Renal cortex interstitium (tissue), 15 donors: ENCODE data around the gene ATL1. TPM values are rescaled to one million over a fixed set of nuclear protein-coding genes. Genes with fewer than 3 reads are reported as not detected.

Experiments
- DNase-seq, 11 donors: peaks; one replicate each; pipeline ENCODE4 v3.0.0-alpha.2; 2013; ENCODE audit warnings: low read depth in 9 of 11, low spot score in 4 of 11; ENCODE audit errors: extremely low read depth in 1 of 11
- long read RNA-seq, 16 experiments: transcript quantifications; one replicate each; lab custom pipeline, GENCODE V29; 2026
- polyA plus RNA-seq, 3 donors: library from polyadenylated mRNA; unstranded; fragments of 120-200 nt; gene quantifications; one replicate each; pipeline ENCODE4 v1.2.1, GENCODE V29; 2013; ENCODE audit not compliant: insufficient read length in 3 of 3

ATL1 gene
- polyA plus RNA-seq, result 10 to 100 TPM in 1 of 3 donors, 1 to 10 TPM in 2; 7.9 to 11.0 (median 8.5) TPM
- long read RNA-seq, donor 1, result 0 reads
- long read RNA-seq, donor 2, result 0 reads
- long read RNA-seq, donor 3, partial matches to known transcripts, result 0 of 1 reads
- long read RNA-seq, donor 3, other reads (novel, unspliced or antisense), result 0 of 1 reads
- long read RNA-seq, donor 4, result 0 reads
- long read RNA-seq, donor 5, result 0 reads
- long read RNA-seq, donor 6, result 0 reads
- long read RNA-seq, donor 7, partial matches to known transcripts, result 0 of 1 reads
- long read RNA-seq, donor 7, other reads (novel, unspliced or antisense), result 0 of 1 reads
- long read RNA-seq, donor 8, result 0 reads
- long read RNA-seq, donor 9, result 0 reads
- long read RNA-seq, donor 10, partial matches to known transcripts, result 9 of 9 reads
- long read RNA-seq, donor 10, other reads (novel, unspliced or antisense), result 0 of 9 reads
- long read RNA-seq, donor 11, result 0 reads
- long read RNA-seq, donor 12, result 0 reads
- long read RNA-seq, donor 13, result 0 reads
- long read RNA-seq, donor 14, partial matches to known transcripts, result 0 of 1 reads
- long read RNA-seq, donor 14, other reads (novel, unspliced or antisense), result 0 of 1 reads
- long read RNA-seq, donor 15, result 0 reads
- long read RNA-seq, donor 16, result 0 reads

DNA sequence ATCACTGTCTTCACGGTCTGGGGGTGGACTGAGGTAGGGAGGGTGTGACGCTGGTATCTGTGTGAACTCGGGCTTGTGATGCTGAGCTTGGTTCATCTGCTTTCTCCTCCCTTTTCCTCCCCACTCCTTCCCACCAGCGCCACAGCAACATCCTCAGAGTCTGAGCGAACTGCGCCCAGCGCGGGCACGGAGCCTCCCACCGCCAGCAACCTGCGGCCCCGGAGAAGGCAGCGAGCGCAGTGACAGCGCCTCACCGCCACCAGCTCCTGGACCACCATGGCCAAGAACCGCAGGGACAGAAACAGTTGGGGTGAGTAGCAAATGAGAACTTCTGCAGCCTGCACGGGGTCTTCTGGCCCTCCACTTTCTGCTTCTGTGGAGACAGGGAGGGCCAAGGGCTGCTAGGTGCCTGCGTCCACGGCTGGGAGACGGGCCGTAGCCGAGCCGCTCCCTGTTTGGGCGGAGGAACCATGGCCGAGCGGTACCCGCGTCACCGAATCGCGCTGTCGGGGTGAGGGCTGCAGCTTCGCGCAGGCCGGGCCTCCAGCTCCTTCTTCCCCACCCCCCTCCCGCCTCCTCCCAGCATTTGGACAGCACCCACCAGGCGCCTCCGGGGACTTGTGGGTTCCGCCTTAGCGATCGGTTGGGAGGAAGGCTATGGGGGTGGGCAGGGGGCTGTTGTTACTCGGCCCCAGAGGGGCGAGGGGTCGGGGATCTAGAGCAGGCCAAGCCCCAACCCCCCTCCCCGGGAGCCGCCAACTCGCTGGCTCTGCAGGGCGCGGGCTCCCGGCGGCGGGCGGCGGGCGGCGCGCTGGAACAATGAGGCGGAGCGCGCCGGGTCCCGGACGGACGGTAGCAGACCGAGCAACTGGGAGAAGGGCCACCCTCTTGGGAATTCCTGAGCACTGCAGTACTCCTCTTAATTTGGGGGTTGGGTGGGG, at the start of gene ATL1:
TSS of gene ATL1 (plus strand) at position 156 of the 941 bp plus-strand sequence. CDS start at position 277, 121 bp downstream.
- peak in 10 of 11 donors; percentile 59 to 75 (median 68) for DNase-seq

DNA sequence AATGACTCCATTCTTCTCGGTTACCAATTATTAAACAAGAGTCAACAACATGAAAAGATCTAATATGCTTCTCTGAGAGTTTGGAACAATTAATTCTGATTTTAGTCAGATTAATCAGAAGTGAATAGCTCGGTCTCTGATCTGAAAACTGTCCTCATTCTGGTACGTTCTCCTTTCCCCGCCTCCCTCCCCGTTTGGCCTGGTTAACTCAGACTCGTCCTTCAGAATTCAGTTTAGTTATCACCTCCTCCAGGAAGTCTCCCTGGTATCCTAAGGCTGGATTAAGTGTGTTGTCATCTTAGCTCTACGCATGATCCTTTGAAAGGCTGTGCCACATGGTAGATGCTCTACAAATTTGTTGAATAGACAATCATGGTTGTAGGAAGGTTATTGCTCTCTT, 49.8 kb upstream of the ATL1 start:
- DNase-seq, result no peak

DNA sequence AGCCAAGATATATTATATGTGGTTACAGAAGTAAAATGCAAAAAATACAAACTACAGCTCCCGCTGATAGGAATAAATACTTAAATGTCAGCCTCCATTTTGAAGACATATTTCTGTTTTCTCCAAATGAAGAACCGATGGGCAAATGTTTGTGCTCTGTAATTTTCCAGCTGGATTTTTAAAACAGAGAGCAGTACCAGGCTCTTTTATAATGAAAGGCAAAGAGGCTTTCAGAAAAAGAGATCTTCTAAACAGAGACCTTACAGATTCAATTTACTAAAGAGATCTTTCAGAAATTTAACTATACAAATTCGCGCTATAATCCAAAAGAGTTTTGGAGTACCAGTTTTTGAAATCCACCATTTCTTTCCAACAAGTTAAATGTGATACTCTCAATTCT, 47.5 kb upstream of the ATL1 start:
- DNase-seq, result no peak

DNA sequence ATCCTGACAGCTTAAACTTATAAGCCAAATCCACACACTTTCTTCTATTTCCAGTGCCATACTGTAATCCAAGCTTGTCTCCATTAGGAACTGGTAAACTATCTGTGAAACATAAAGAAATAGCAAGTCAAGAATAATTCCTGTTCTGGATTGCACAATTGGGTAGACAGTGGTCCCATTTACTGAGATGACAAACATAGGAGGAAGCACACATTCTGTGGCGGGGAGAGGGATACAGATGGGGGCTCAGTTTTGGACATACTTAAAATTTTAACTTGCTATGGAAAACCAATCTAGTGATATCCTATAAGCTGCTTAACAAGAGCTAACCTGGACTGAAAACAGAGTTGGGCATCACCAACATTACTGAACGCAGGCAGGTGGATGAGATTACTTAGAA, 43.9 kb upstream of the ATL1 start:
- no peak for DNase-seq

DNA sequence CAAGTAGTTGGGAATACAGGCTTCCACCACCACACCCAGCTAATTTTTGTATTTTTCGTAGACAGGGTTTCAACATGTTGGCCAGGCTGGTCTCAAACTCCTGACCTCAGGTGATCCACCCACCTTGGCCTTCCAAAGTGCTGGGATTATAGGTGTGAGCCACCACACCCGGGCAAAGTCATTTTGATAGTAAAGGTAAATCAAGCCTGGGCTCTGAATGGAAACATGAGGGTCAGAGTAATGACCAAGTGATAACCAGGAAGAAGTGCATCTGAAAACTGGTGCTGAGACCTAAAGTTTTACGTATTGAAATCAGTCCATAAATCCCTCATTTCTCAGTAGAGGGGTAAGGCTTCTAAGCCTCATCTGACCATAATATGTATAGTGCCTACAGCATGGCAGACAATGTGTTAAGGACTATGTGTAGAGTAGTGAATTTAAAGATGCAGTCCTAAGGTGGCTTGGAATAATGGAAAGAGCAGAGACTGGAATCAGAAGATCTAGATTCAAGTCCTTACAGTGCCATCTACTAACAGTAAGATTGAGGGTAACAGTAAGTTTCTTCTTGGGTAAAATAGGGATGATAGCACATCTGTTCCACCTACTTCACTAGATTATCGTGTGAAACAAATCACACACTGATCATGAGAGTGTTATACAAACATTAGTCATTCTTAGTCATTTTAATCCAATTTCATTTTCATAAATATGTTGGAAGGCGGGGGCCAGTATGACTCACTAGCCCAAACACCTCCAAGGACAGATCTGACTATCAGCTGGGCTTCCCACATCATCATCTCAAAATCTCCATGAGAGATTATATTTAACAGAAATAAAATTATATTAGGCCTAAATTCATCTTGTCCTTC, 38.8 kb upstream of the ATL1 start:
- DNase-seq, result no peak

DNA sequence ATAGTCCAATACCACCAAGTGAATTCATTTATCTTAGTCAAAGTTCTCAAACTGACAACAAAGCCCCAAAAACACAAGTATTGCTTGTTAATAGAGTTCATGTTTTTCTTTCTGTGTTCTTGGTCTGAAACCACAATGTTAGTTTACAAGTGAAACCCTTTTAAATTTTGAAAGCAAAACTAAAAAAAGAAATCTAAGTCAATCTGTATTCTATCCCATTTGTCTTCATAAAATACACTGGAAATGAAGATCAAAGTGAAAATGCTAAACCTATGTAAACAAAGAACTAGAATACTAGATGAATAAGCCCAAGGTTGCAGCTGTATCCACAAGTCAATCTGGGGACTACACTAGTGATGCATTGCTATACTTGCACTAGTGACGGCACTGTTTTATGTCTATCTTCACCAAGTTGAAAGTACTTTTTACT, 38.0 kb upstream of the ATL1 start:
- no peak for DNase-seq

DNA sequence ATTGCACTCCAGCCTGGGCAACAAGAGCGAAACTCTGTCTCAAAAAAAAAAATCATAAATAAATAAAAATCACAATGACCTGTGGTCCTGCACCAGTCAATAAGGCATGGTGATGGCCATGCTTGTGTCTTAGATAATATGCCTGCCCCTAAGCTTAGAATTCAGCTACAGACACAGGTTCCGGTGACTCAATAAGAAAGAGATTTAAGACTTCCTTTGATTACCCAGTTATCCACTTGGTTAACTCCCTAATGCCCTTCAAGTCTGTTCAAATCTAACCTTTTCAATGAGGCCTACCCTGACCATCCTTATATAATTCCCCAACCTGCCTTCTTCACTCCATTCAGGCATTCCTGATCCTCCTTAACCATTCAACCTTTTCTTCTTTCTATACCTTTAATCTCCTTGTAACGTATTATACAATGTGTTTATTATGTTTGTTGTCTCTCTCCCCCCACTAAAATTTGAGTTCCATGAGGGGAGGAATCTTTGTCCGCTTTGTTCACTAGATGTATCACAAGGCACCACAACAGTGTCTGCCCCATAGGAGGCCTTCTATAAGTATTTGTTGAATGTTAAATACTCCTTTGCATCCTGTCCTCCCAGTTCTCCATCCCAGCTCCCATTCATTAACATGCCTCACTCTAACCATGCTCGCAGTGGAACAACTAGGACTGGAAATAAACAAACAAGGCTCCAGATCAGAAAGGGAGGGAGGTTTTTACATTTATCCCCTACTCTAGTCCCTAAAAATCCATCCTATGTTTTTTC, 36.5 kb upstream of the ATL1 start:
- no peak for DNase-seq

DNA sequence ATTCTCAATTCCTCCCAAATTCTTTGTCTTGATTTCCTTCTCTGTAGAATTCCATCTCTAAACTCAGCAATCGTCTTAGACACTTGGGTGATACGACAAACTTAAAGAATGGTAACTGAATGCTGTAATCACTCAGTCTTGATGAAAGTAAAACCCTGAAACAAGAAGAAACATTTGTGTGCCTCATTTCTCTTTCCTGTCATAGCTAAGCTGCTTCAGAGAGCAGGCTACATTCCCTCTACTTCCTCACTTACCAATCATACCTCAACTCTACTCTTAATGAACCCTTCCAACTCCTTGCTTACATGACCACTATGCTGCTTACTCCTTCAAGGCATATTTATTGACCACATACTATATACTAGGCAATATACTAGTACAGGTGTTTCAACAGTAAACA, 35.9 kb upstream of the ATL1 start:
- no peak for DNase-seq

DNA sequence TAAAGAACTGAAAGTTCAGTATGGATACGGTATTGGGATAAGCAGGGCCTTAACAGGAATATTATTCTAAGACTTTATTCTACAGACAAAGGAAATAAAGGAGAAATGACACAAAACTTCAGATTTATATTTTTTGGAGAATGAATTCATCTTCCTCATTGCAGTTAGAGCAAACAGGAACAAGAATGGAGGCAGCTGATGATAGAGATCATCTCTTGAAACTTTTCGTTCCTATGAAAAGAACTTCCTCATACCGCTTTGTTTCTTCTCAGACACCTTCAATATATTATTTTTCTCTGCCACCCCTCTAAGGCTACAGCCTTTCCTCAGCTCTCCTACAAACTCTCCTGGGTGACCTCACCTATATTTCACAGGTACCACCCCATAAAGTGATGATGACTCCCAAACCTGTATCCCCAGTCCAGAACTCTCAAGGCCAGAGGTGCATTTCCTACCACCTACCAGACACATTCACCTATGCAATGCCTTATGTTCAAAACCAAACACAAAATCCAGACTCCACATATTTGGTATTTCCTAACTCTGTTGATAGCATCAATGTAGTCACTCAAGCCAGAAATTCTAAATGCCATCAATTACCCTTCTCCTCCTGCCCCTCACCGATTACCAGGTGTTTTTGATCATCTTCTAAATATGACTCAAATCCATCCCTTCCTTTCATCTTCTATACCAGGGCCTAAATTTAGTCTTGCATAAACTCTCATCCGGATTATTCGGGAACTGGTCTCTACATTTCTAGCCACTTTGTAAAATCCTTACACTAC, 35.0 kb upstream of the ATL1 start:
- no peak for DNase-seq

DNA sequence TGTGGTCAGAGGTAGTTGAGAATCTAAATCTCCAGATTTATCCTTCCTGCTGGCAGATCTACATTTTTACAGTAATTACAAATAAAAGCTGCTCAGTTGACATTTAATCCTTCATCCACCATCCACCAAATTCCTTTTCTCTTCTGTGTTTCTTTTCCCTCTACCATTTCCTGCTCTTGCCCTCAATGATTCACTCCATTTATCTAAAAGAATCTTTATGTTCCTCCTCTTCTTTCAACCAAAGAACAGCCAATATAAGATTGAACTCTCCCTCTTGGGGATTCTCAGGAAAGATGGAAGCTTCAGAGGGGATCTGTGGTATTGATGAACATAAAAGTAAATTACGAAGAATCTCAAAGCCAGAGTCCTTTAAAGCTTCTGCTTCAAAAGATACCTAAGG, 31.9 kb upstream of the ATL1 start:
- DNase-seq, result no peak

DNA sequence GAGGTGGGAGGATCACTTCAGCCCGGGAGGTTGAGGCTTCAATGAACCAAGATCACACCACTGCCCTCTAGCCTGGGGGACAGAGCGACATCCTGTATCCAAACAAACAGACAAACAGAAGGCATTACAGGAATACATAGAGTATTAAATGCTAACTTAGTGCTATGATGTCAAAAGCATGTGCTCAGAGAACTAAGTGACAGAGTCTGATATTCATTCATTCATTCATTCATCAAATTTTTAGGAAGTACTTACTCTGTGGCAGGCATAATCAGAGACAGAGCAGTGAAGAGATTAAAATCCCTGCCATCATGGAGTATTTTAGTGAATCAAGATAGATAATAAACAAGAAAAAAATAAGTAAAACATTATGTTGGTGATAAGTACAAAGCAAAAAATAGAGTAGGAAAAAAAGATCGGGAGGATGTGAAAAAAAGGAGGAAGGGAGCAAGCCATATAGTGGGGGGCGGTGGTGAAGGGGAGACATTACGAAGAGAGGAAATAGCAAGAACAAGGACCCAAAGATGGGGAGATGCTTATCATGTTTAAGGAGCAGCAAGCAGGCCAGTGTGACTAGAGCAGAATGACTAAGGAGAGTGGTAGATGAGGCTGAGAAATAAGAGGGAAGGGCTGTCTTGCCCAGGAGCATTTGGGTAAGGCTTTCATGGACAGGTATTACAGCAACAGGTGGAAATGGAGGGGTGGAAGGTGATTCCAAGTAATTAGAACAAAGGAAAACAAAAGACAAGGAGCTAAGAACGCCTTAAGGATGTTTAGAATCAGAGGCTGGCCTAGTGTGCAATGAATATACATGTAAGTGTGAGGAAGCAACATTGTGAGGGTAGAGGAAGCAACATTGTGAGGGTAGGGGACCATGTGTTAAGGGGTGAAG, 30.4 kb upstream of the ATL1 start:
- DNase-seq, result no peak

DNA sequence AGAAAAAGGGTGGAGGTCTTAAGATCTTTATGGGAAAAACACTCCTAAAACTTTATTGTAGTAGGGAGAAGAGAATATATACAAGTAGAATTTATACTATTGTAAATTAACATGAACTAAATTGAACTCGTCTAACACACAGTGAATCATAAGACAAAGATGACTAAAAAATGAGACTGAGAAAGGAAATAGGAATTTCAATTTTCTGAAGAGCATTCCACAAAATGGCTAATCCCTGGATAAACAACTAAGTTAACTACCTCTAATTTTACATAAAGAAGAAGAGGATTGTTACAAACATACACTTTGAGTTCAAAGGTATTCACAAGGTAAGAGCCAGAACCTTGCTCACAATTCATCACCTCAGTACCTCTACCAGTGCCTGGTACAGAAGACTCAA, 29.6 kb upstream of the ATL1 start:
- no peak for DNase-seq

DNA sequence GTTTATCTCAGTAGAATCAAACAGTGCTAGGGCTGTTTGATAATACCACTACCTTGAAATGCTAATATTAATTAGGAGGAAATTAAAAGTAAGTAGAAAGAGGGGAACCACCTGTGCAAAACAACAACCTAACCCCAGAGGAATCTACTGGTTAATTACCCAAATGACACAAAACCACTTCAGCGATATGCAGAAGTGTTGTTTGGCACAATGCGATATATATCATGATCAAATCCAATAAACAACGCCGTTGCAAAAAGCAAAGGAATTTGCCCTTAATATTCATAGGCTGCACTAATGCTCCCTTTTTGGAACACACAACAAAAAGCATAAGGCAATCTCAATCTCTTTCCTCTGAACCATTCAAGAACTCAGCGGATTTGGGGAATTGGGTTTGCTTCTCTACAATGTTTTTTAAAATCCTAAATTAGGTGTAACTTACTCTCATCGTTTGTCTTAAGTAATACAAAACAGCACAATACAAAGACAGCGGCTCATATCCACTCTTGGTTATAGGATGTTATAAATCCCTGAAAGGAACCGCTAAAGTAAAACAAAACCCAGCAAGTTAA, 29.1 kb upstream of the ATL1 start:
- no peak for DNase-seq

DNA sequence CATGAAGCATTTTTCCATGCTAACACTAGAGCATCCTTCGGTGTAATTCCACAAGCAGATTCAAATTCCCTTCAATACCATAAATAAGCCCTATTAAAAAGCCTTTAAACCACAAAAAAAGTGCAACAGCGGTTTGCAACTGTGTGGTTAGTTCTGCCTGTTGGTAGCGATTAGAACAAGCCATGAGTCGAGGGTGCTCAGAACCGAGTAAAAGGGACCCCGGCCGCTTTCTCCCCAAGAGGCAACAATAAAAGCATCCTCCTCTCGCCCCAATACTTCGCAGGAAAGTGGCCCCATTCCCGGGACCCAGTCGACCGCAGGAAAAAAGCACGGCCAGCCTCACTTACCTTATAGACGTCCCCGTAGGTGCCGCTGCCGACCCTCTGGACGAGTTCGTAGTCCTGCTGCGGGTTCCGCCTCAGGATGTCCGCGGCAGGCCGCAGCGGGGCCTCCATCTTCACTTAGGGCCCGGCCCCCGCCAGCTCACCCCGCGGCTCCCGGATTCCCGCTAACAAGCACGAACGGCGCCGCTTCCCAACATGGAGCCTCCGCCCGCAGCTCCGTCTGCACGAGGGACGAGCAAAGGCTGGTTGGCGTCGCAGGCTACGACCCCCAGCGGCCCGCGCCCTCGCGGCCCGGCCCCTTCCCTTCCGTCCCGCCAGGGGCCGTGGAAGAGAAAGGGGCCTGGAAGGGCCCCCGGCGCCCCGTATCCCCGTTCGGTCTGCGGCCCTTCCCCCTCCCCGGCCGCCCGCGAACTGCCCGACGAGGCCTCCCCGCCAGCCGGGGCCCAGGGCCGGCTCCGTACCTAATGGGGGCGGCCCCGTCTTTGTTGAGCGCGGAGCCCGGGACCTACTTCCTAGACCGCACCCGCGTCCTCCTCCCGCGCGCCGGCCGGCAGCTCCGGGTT, 28.1 kb upstream of the ATL1 start:
- peak in 8 of 11 donors; percentile 37 to 51 (median 47) for DNase-seq
